ENCODE data around the gene GRIN2C. TPM values are rescaled to one million over a fixed set of nuclear protein-coding genes. Genes with fewer than 3 reads are reported as not detected.

GRIN2C gene
- total RNA-seq, 1 experiment from 2014 or later: 0.11 TPM

DNA sequence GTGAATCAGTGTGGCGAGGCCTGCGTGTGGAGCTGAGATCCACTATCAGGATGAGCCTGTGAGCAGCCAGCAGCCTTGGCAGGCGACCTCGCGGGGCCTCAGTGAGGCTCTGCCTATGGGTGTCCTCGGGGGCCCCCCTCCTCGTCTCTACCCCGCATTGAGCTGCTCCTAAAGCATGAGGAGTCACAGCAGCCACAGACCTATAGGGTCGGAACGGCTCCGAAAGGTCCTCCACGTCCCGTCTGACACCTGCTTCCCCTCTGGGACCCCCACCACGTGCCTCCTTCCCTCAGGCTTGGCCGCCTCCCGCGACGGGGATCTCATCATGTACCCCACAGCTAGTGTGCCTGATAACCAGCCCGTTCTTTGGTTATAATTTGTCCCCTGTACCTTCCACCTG is 28.8 kb downstream of the GRIN2C start:
- H3K4me3 ChIP-seq: no peak overlapping the region
- no peak overlapping the region for H3K4me2 ChIP-seq
- BruUV-seq (replicated peaks): no TSS peak
- TF ChIP-seq, protein P1, sequence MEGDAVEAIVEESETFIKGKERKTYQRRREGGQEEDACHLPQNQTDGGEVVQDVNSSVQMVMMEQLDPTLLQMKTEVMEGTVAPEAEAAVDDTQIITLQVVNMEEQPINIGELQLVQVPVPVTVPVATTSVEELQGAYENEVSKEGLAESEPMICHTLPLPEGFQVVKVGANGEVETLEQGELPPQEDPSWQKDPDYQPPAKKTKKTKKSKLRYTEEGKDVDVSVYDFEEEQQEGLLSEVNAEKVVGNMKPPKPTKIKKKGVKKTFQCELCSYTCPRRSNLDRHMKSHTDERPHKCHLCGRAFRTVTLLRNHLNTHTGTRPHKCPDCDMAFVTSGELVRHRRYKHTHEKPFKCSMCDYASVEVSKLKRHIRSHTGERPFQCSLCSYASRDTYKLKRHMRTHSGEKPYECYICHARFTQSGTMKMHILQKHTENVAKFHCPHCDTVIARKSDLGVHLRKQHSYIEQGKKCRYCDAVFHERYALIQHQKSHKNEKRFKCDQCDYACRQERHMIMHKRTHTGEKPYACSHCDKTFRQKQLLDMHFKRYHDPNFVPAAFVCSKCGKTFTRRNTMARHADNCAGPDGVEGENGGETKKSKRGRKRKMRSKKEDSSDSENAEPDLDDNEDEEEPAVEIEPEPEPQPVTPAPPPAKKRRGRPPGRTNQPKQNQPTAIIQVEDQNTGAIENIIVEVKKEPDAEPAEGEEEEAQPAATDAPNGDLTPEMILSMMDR (conservative IDR thresholded peaks at IDR 0.05): no peak
- TF ChIP-seq EZH2 (IDR thresholded peaks at IDR 0.05; ENCODE audit: low read depth): no peak
- no peaks in the 10 kb centered on the region for H3K9me2 ChIP-seq (ENCODE audit: insufficient read depth)
- H3K9me3 ChIP-seq (ENCODE audit: insufficient read depth, low read depth): no peaks in the 10 kb centered on the region
- no peak for DNase-seq
- H3K4me1 ChIP-seq (replicated peaks; ENCODE audit: insufficient read depth): no peaks in the 10 kb centered on the region
- no peaks in the 10 kb centered on the region for H4K20me1 ChIP-seq (ENCODE audit: insufficient read depth)
- CTCF ChIA-PET: interaction anchor here (0.6 kb wide), 1 partner anchor 31 kb away, joined by 3 read pairs; no protein-coding TSS in a partner anchor
- H3K79me2 ChIP-seq (ENCODE audit: low read depth): no peaks in the 10 kb centered on the region
- POLR2A ChIA-PET (ENCODE audit: unreplicated experiment): no interaction called here
- H3F3A ChIP-seq (ENCODE audit: insufficient read depth, low read depth): no peaks in the 10 kb centered on the region
- H3K27ac ChIP-seq: no peak overlapping the region
- H3K27me3 ChIP-seq (ENCODE audit: insufficient read depth, low read depth): no peaks in the 10 kb centered on the region
- no peak overlapping the region for H2AFZ ChIP-seq
- intact Hi-C loops (cut with micrococcal nuclease; ENCODE audit: unreplicated experiment): no loop called here
- H3K36me3 ChIP-seq (ENCODE audit: low read depth): no peaks in the 10 kb centered on the region

- no peaks in the 10 kb centered on the region for H3K36me3 ChIP-seq (ENCODE audit: low read depth)
- H3F3A ChIP-seq (ENCODE audit: insufficient read depth, low read depth): no peaks in the 10 kb centered on the region
- H3K4me3 ChIP-seq: no peak overlapping the region
- no peaks in the 10 kb centered on the region for H3K27me3 ChIP-seq (ENCODE audit: insufficient read depth, low read depth)
- no peak overlapping the region for H3K27ac ChIP-seq
- intact Hi-C loops (cut with micrococcal nuclease; ENCODE audit: unreplicated experiment): no loop called here
- TF ChIP-seq EZH2 (IDR thresholded peaks at IDR 0.05; ENCODE audit: low read depth): no peak
- TF ChIP-seq, protein P1 (conservative IDR thresholded peaks at IDR 0.05): no peak
- no peak overlapping the region for H2AFZ ChIP-seq
- no peaks in the 10 kb centered on the region for H3K9me2 ChIP-seq (ENCODE audit: insufficient read depth)
- H3K9me3 ChIP-seq (ENCODE audit: insufficient read depth, low read depth): no peaks in the 10 kb centered on the region
- no peaks in the 10 kb centered on the region for H3K4me1 ChIP-seq (replicated peaks; ENCODE audit: insufficient read depth)
- no peak overlapping the region for H3K4me2 ChIP-seq
- no TSS peak for BruUV-seq (replicated peaks)
- no peaks in the 10 kb centered on the region for H4K20me1 ChIP-seq (ENCODE audit: insufficient read depth)
- no peak for DNase-seq
- ChIA-PET POLR2A (ENCODE audit: unreplicated experiment) (no interaction called here), CTCF (no interaction called here)
- no peaks in the 10 kb centered on the region for H3K79me2 ChIP-seq (ENCODE audit: low read depth)
These were observed 31.9 kb downstream of the GRIN2C start for GRCh38 chr17:74827800-74828199.

GRCh38 chr17:74825952-74826719 is 33.5 kb downstream of the GRIN2C start:
- H2AFZ ChIP-seq: no peak overlapping the region
- no peaks in the 10 kb centered on the region for H4K20me1 ChIP-seq (ENCODE audit: insufficient read depth)
- no peak for DNase-seq
- TF ChIP-seq, protein P1 (conservative IDR thresholded peaks at IDR 0.05): no peak
- no peak for TF ChIP-seq EZH2 (IDR thresholded peaks at IDR 0.05; ENCODE audit: low read depth)
- no peaks in the 10 kb centered on the region for H3K4me1 ChIP-seq (replicated peaks; ENCODE audit: insufficient read depth)
- no peak overlapping the region for H3K4me3 ChIP-seq
- no peaks in the 10 kb centered on the region for H3K27me3 ChIP-seq (ENCODE audit: insufficient read depth, low read depth)
- H3F3A ChIP-seq (ENCODE audit: insufficient read depth, low read depth): no peaks in the 10 kb centered on the region
- no peak overlapping the region for H3K4me2 ChIP-seq
- no peaks in the 10 kb centered on the region for H3K36me3 ChIP-seq (ENCODE audit: low read depth)
- BruUV-seq (replicated peaks): no TSS peak
- no peaks in the 10 kb centered on the region for H3K9me3 ChIP-seq (ENCODE audit: insufficient read depth, low read depth)
- no peak overlapping the region for H3K27ac ChIP-seq
- CTCF ChIA-PET: no interaction called here
- intact Hi-C loops (cut with micrococcal nuclease; ENCODE audit: unreplicated experiment): no loop called here
- no peaks in the 10 kb centered on the region for H3K79me2 ChIP-seq (ENCODE audit: low read depth)
- POLR2A ChIA-PET (ENCODE audit: unreplicated experiment): no interaction called here
- H3K9me2 ChIP-seq (ENCODE audit: insufficient read depth): no peaks in the 10 kb centered on the region

All from PC-9 (cell line).